Neural cell (in vitro differentiated cells): ENCODE results near the gene HS3ST3B1. TPM values are rescaled to one million over a fixed set of nuclear protein-coding genes. Genes with fewer than 3 reads are reported as not detected.

Source experiments
- H2AFZ ChIP-seq: fragments of 200-600, 300-800 bp; sonication (generic), shearing (Covaris generic); 2 replicates; pipeline ENCODE4 v1.6.0; 2014; ENCODE audit warnings: low read depth, mild to moderate bottlenecking, antibody characterized with exemption, low read length, moderate library complexity
- H3F3A ChIP-seq: fragments of 200-600 bp; shearing (Covaris generic); 2 replicates; pipeline ENCODE4 v1.6.1; 2016; ENCODE audit warnings: mild to moderate bottlenecking, moderate library complexity, mixed read lengths, antibody characterized with exemption, low read length; ENCODE audit not compliant: insufficient read depth, poor library complexity, severe bottlenecking
- H3K27ac ChIP-seq: fragments of 200-600, 300-800 bp; sonication (generic), shearing (Covaris generic); 2 replicates; pipeline ENCODE4 v1.5.1; 2014; ENCODE audit warnings: mild to moderate bottlenecking, low read length, moderate library complexity
- H3K27me3 ChIP-seq: fragments of 300-800, 200-600 bp; sonication (generic), shearing (Covaris generic); 2 replicates; pipeline ENCODE4 v1.6.0; 2014; ENCODE audit warnings: mild to moderate bottlenecking, low read depth, low read length, moderate library complexity; ENCODE audit not compliant: insufficient read depth
- H3K36me3 ChIP-seq: fragments of 300-800, 200-600 bp; sonication (generic), shearing (Covaris generic); 2 replicates; pipeline ENCODE4 v1.5.1; 2014; ENCODE audit warnings: mild to moderate bottlenecking, antibody characterized with exemption, low read length, moderate library complexity; ENCODE audit not compliant: insufficient read depth
- H3K4me2 ChIP-seq: fragments of 300-800, 200-600 bp; sonication (generic), shearing (Covaris generic); 2 replicates; pipeline ENCODE4 v1.6.0; 2014; ENCODE audit warnings: mild to moderate bottlenecking, low read length
- H3K4me3 ChIP-seq: fragments of 300-800, 200-600 bp; sonication (generic), shearing (Covaris generic); 2 replicates; pipeline ENCODE4 v1.5.1; 2014; ENCODE audit warnings: mild to moderate bottlenecking, low read length, moderate library complexity
- H3K79me2 ChIP-seq: fragments of 200-600 bp; shearing (Covaris generic); replicated peaks from 2 replicates; pipeline ENCODE4 v1.6.0; 2014; ENCODE audit warnings: mild to moderate bottlenecking, low read length, moderate library complexity; ENCODE audit not compliant: insufficient read depth
- H3K9ac ChIP-seq: fragments of 300-800, 200-600 bp; sonication (generic), shearing (Covaris generic); 2 replicates; pipeline ENCODE4 v1.6.1; 2016; ENCODE audit warnings: mild to moderate bottlenecking, low read length, mixed read lengths
- H3K9me2 ChIP-seq: fragments of 200-600 bp; shearing (Covaris generic); 2 replicates; pipeline ENCODE4 v1.6.1; 2016; ENCODE audit warnings: mild to moderate bottlenecking, low read length, mixed read lengths; ENCODE audit not compliant: insufficient read depth
- H3K9me3 ChIP-seq: fragments of 200-600, 300-800 bp; sonication (generic), shearing (Covaris generic); 2 replicates; pipeline ENCODE4 v1.6.1; 2016; ENCODE audit warnings: mild to moderate bottlenecking, mixed run types, low read length, moderate library complexity, mixed read lengths
- H4K20me1 ChIP-seq: fragments of 200-600 bp; shearing (Covaris generic); 2 replicates; pipeline ENCODE4 v1.6.1; 2016; ENCODE audit warnings: mild to moderate bottlenecking, mixed run types; ENCODE audit not compliant: insufficient read depth
- CTCF ChIP-seq: fragments of 450-650 bp; IDR thresholded peaks from 2 replicates; pipeline ENCODE4 v1.5.1; 2014; ENCODE audit warnings: antibody characterized with exemption, mild to moderate bottlenecking, moderate library complexity; ENCODE audit not compliant: poor library complexity, severe bottlenecking
- EP300 ChIP-seq: fragments of 450-650 bp; conservative IDR thresholded peaks from 2 replicates; pipeline ENCODE4 v1.6.1; 2014; ENCODE audit warnings: antibody characterized with exemption, mild to moderate bottlenecking, moderate library complexity; ENCODE audit not compliant: poor library complexity, severe bottlenecking
- EZH2 ChIP-seq: fragments of 200-600, 300-800 bp; shearing (Covaris generic), sonication (generic); IDR thresholded peaks from 2 replicates; pipeline ENCODE4 v1.6.1; 2014; ENCODE audit warnings: antibody characterized with exemption, low read length, borderline replicate concordance, mild to moderate bottlenecking; ENCODE audit not compliant: insufficient read depth, poor library complexity, severe bottlenecking
- MXI1 ChIP-seq: fragments of 450-650 bp; conservative IDR thresholded peaks from 2 replicates; pipeline ENCODE4 v1.6.1; 2014; ENCODE audit warnings: antibody characterized with exemption, mild to moderate bottlenecking; ENCODE audit not compliant: poor library complexity, severe bottlenecking
- POLR2AphosphoS5 ChIP-seq: IDR thresholded peaks from 2 replicates; pipeline ENCODE4 v1.6.1; 2012
- RAD21 ChIP-seq: fragments of 450-650 bp; conservative IDR thresholded peaks from 2 replicates; pipeline ENCODE4 v1.6.1; 2014; ENCODE audit warnings: antibody characterized with exemption, mild to moderate bottlenecking, moderate library complexity
- REST ChIP-seq: IDR thresholded peaks from 2 replicates; pipeline ENCODE4 v1.6.1; 2012; ENCODE audit warnings: borderline replicate concordance
- SMC3 ChIP-seq: fragments of 450-650 bp; conservative IDR thresholded peaks from 2 replicates; pipeline ENCODE4 v1.6.1; 2014; ENCODE audit warnings: antibody characterized with exemption, mild to moderate bottlenecking, moderate library complexity; ENCODE audit not compliant: poor library complexity
- TAF1 ChIP-seq: IDR thresholded peaks from 2 replicates; pipeline ENCODE4 v1.6.1; 2012; ENCODE audit warnings: low read depth
- polyA plus RNA-seq: library from polyadenylated mRNA; depleted of rRNA; stranded (reverse); fragments of >200 nt; gene quantifications from 2 replicates; pipeline ENCODE4 v1.2.3, GENCODE V29; 2014

Gene HS3ST3B1
- polyA plus RNA-seq, 1 donor from 2014 or later: 0.58 TPM

DNA sequence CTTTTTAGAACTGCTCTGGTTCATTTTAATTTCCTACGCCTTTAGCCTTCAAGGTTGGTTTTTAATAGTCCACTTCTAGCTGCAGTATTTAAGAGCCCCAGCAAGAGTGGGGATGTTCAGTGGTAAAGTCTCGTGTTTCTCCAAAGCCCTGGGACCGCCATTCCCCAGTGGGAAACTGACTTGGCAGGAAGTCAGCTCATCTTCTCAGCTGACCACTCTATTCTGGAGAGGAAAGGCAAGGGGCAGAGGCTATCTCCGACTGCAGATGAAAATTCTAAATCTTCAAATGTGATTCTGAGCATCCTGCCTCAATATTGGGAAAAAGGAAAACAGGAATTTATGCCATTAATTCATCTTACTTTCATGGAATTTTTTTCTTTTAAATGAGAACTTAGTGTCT, 35.5 kb downstream of the HS3ST3B1 start:
- H3K9me2 ChIP-seq: no peaks in the 10 kb centered on the region
- H3K27ac ChIP-seq: no peak overlapping the region
- no peak overlapping the region for H3K4me2 ChIP-seq
- H3K79me2 ChIP-seq: no peaks in the 10 kb centered on the region
- TF ChIP-seq MXI1: no peak
- no peak for TF ChIP-seq RAD21
- TF ChIP-seq TAF1: no peak
- TF ChIP-seq EP300: no peak
- no peak for TF ChIP-seq SMC3
- TF ChIP-seq POLR2AphosphoS5: no peak
- no peak for TF ChIP-seq CTCF
- no peak for TF ChIP-seq REST
- TF ChIP-seq EZH2: no peak
- no peak overlapping the region for H3K9ac ChIP-seq
- H3K27me3 ChIP-seq: no peaks in the 10 kb centered on the region
- H2AFZ ChIP-seq: no peak overlapping the region
- no peaks in the 10 kb centered on the region for H3K9me3 ChIP-seq
- H3F3A ChIP-seq: no peaks in the 10 kb centered on the region
- H3K36me3 ChIP-seq: no peaks in the 10 kb centered on the region
- no peaks in the 10 kb centered on the region for H4K20me1 ChIP-seq
- H3K4me3 ChIP-seq: no peak overlapping the region

- H3K4me3 ChIP-seq: no peak overlapping the region
- no peaks in the 10 kb centered on the region for H3K79me2 ChIP-seq
- H2AFZ ChIP-seq: no peak overlapping the region
- H3K9me3 ChIP-seq: no peaks in the 10 kb centered on the region
- TF ChIP-seq EP300 (no peak), RAD21 (no peak), MXI1 (no peak), CTCF (no peak), POLR2AphosphoS5 (no peak), TAF1 (no peak), REST (no peak), SMC3 (no peak), EZH2 (no peak)
- no peaks in the 10 kb centered on the region for H3F3A ChIP-seq
- H3K27ac ChIP-seq: no peak overlapping the region
- H3K36me3 ChIP-seq: no peaks in the 10 kb centered on the region
- H3K27me3 ChIP-seq: no peaks in the 10 kb centered on the region
- H3K9me2 ChIP-seq: no peaks in the 10 kb centered on the region
- no peak overlapping the region for H3K4me2 ChIP-seq
- H4K20me1 ChIP-seq: no peaks in the 10 kb centered on the region
- H3K9ac ChIP-seq: no peak overlapping the region
These were observed 36.8 kb downstream of the HS3ST3B1 start for GRCh38 chr17:14337596-14338079.
